Activated CD4-positive, alpha-beta T cell treated with anti-CD3 and anti-CD28 coated beads, Interleukin-2, amount 10 ng/mL, durations not matched to agents 7 days and 5 days (primary cell): ENCODE results near the gene OR4D10. TPM values are rescaled to one million over a fixed set of nuclear protein-coding genes. Genes with fewer than 3 reads are reported as not detected.
"Not testable (repeated sequence)": the region's sequence is repeated elsewhere in the genome, so short reads cannot be mapped to it uniquely, and the experiment has no call there.

Source experiments
- CTCF ChIA-PET: fragments of 350-600 bp; sonication (Branson Sonifier 250); formaldehyde crosslinking; loops from one replicate; lab custom pipeline; 2021; ENCODE audit warnings: antibody characterized with exemption; lab: Charles Lee
- POLR2A ChIA-PET: fragments of 350-600 bp; sonication (Branson Sonifier 250); formaldehyde crosslinking; loops from one replicate; lab custom pipeline; 2021; ENCODE audit warnings: antibody characterized with exemption; lab: Charles Lee
- DNase-seq: peaks from one replicate; pipeline ENCODE4 v3.0.0-alpha.2; 2020
- H3K27ac Mint-ChIP-seq: one replicate; pipeline ENCODE4 v1.8.0; 2021; ENCODE audit warnings: mild to moderate bottlenecking, moderate library complexity, mixed read lengths
- H3K27me3 Mint-ChIP-seq: one replicate; pipeline ENCODE4 v1.8.0; 2021; ENCODE audit warnings: mixed read lengths
- H3K36me3 Mint-ChIP-seq: one replicate; pipeline ENCODE4 v1.8.0; 2021; ENCODE audit warnings: low read depth, mixed read lengths
- H3K4me1 Mint-ChIP-seq: one replicate; pipeline ENCODE4 v1.8.0; 2021; ENCODE audit warnings: mixed read lengths
- H3K4me3 Mint-ChIP-seq: one replicate; pipeline ENCODE4 v1.8.0; 2021; ENCODE audit warnings: mild to moderate bottlenecking, moderate library complexity, mixed read lengths
- H3K9me3 Mint-ChIP-seq: one replicate; pipeline ENCODE4 v1.8.0; 2021; ENCODE audit warnings: mixed read lengths
- total RNA-seq, 2 experiments: library from RNA; stranded (reverse); gene quantifications; one replicate each; pipeline ENCODE4 v1.2.3, GENCODE V29; 2021

Gene OR4D10
- total RNA-seq, 2 experiments from 2014 or later, result not detected

DNA sequence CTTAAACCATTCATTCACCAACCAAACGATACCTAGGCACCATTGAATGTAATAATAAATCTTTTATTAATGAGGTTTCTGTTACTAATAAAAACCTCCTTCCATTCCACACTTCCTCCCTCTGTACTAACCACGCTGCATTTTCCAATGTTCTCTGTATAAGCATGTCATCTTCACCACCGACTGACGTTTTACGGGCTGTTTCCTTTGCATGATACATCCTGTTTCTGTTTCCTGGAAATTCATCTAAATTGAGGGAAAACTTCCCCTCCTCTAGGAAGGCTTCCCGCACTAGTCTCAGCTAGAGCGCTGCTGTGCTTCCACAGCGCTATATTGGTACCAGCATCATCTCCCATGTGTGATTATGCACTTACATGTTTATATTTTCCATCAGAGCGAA lies 2.1 kb downstream of the OR4D10 start:
- ChIA-PET POLR2A (no interaction called here), CTCF (no interaction called here)
- Mint-ChIP-seq H3K9me3 (no peaks in the 10 kb centered on the region), H3K36me3 (no peaks in the 10 kb centered on the region), H3K27me3 (peaks cover 25% of the 10 kb centered on the region), H3K4me3 (no peak overlapping the region), H3K4me1 (no peaks in the 10 kb centered on the region), H3K27ac (no peak overlapping the region)
- no peak for DNase-seq

DNA sequence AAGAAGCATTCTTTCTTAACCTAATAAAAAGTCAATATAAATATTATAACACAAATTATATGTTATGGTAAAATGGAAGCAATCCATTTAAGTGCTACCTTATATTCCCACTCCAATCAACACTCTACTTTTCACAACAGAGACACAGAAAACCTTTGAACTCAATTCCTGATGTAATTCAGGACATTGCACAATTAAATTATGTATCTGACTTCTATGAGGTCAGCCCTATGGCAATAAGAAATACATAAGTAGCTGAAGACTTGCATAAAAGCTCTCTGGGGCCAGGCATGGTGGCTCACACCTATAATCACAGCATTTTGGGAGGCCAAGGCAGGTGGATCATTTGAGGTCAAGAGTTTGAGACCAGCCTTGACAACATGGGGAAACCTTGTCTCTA lies 6.8 kb downstream of the OR4D10 start:
- CTCF ChIA-PET, result no interaction called here
- Mint-ChIP-seq H3K4me3 (no peak overlapping the region), H3K4me1 (no peaks in the 10 kb centered on the region), H3K36me3 (no peaks in the 10 kb centered on the region), H3K27me3 (peaks cover 14% of the 10 kb centered on the region), H3K27ac (no peak overlapping the region), H3K9me3 (no peaks in the 10 kb centered on the region)
- POLR2A ChIA-PET, result no interaction called here
- no peak for DNase-seq

DNA sequence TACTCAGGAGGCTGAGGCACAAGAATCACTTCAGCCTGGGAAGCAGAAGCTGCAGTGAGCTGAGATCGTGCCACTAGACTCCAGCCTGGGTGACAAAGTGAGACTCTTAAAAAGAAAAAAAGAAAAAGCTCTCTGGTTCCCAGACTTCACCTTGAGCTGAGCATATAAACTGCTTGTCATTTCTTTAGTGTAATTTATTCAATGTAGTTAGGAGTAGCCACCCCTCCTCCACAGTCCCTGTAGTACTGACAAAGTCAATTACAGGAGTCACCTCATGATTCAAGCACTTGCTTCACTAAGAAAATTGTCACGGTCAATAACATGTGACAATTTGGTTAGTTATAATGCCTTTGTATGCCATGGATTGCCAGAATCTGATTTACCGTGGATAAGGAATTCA lies 7.2 kb downstream of the OR4D10 start:
- no peak for DNase-seq
- Mint-ChIP-seq H3K27me3 (peaks cover 12% of the 10 kb centered on the region), H3K9me3 (no peaks in the 10 kb centered on the region), H3K27ac (no peak overlapping the region), H3K36me3 (no peaks in the 10 kb centered on the region), H3K4me1 (no peaks in the 10 kb centered on the region), H3K4me3 (no peak overlapping the region)
- ChIA-PET POLR2A (no interaction called here), CTCF (no interaction called here)

DNA sequence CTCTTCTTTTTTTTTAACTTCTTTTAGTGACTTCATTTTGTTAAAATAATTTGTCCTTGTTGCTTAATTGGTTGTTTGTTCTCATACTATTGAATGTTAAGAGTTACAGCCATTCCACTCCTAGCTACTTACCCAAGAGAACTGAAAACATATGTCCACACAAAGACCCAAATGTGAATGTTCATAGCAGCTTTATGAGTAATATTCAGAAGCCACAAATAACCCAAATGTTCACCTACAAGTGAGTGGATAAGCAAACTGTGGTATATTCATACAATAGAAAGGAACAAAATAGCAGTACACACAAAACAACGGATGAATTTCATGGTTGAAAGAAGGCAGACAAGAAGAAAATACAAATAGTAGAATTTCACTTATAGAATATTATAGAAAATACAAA lies 28.8 kb downstream of the OR4D10 start:
- H3K4me3 Mint-ChIP-seq, result no peak overlapping the region
- CTCF ChIA-PET, result no interaction called here

DNA sequence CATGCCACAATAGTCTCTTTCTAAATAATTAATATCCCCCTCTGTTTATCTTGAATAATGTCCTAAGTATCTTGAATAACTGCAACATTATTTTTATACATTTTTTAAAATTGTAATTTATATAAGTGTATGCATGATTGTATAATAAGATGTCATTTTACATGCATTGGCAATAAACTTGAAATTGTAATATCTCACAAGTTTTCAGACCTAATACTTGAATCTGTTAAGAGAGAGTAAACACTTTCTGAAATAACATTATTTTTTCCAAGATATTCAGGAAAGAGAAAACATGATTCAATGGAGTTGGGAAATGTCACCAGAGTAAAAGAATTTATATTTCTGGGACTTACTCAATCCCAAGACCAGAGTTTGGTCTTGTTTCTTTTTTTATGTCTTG lies 30.2 kb downstream of the OR4D10 start, which contains the start of gene OR4D11:
TSS of gene OR4D11 (plus strand) at position 301 of the 400 bp plus-strand sequence. CDS start at position 301, 0 bp downstream.
- Mint-ChIP-seq H3K4me1 (peaks cover 4% of the 10 kb centered on the region), H3K36me3 (peaks cover 3% of the 10 kb centered on the region), H3K27me3 (peaks cover 9% of the 10 kb centered on the region), H3K9me3 (peaks cover 9% of the 10 kb centered on the region), H3K27ac (no peak within 1 kb of the TSS), H3K4me3 (no peak within 1 kb of the TSS)
- POLR2A ChIA-PET, result no interaction called here
- CTCF ChIA-PET, result no interaction called here
- DNase-seq, result no peak

More for the DNA sequence above, 28.8 kb downstream of the OR4D10 start:
- no peak for DNase-seq
- peaks cover 3% of the 10 kb centered on the region for H3K36me3 Mint-ChIP-seq
- POLR2A ChIA-PET, result no interaction called here
- peaks cover 9% of the 10 kb centered on the region for H3K9me3 Mint-ChIP-seq
- H3K27ac Mint-ChIP-seq, result no peak overlapping the region
- H3K4me1 Mint-ChIP-seq, result peaks cover 4% of the 10 kb centered on the region
- H3K27me3 Mint-ChIP-seq, result peaks cover 15% of the 10 kb centered on the region

DNA sequence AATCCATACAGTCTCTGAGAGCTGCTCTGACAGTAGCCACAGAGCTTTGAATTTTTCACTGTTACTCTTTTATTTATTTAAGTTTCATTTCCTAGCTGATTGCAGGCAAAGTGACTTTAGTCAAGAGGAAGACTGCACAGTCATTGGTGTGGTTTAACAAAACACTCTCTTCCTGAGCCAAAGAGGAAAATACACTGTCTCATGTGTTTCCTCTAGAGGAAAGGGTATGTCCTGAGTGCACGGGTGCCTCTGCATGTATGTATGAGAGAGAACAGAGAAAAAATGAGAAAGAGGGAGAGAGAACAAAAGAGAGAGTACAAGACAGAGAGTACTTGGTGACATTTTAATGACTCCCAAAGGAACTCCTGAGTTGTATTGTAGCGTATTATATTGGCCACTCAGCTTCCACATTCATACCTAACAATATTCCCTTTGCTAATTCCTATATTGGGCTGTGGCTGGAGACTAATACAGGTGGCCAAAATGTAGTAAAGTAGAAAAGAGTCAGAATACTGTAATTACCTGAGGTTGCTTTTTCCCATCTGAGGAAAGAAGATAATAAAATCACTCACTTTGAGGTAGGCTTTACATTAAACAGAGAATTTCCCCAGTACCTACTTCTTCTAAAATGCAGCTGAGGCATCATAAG lies 38.0 kb downstream of the OR4D10 start, which contains the start of gene OR4D9:
TSS of gene OR4D9 (plus strand) at position 599 of the 649 bp plus-strand sequence. CDS start 3,374 bp downstream, outside the sequence.
- peak within 1 kb of the TSS; percentile 29 for H3K4me3 Mint-ChIP-seq

DNA sequence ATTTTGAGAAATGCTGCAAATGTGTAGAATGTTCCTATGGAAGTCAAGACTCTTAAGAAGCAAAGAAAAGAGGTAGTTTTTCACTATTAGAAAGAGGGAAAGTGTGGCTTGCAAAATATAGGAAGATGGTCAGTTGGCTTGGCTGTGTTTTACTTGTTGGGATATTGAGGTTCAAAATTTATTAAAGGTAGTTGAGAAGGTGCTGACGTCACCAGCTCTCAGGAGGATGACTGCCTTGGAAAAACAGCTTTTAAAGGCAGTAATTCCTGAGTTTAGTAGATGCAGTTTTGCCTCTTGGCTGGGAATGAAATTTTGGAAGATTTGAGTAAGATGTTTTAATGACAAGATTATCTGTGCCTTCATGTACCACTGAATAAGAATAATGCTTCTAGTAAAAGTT lies 38.6 kb downstream of the OR4D10 start:
- POLR2A ChIA-PET, result no interaction called here
- peaks cover 30% of the 10 kb centered on the region for H3K4me1 Mint-ChIP-seq
- no peak overlapping the region for H3K27ac Mint-ChIP-seq

More for the DNA sequence above, 38.0 kb downstream of the OR4D10 start, which contains the start of gene OR4D9:
- peaks cover 5% of the 10 kb centered on the region for H3K36me3 Mint-ChIP-seq
- H3K4me1 Mint-ChIP-seq, result peaks cover 30% of the 10 kb centered on the region
- CTCF ChIA-PET, result interaction anchor here (0.6 to 1.6 kb wide), 3 partner anchors 18 to 340 kb away, joined by 3 to 5 read pairs (median 4); no protein-coding TSS in a partner anchor
- no peaks in the 10 kb centered on the region for H3K27me3 Mint-ChIP-seq
- peak within 1 kb of the TSS; percentile 39 for H3K27ac Mint-ChIP-seq
- POLR2A ChIA-PET, result no interaction called here
- peak; percentile 37 for DNase-seq
- H3K9me3 Mint-ChIP-seq, result peaks cover 5% of the 10 kb centered on the region

DNA sequence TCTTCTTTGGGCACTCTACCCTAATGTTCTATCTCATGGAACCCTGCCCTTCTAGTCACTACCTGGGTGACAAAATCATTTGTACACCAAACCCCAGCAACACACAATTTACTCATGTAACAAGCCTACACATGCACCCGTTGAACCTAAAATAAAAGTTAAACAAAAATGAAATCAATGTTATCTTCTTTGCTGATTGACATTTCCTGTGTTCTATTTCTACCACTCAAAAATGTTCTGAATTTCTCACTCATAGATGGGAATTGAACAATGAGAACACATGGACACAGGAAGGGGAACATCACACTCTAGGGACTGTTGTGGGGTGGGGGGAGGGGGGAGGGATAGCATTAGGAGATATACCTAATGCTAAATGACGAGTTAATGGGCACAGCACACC lies 47.0 kb downstream of the OR4D10 start:
- DNase-seq, H3K36me3 Mint-ChIP-seq, POLR2A ChIA-PET, H3K27ac Mint-ChIP-seq, CTCF ChIA-PET, H3K4me1 Mint-ChIP-seq, H3K4me3 Mint-ChIP-seq, H3K9me3 Mint-ChIP-seq: not testable (repeated sequence)
- peaks cover 18% of the 10 kb centered on the region for H3K27me3 Mint-ChIP-seq

More for the DNA sequence above, 38.6 kb downstream of the OR4D10 start:
- no peak overlapping the region for H3K4me3 Mint-ChIP-seq
- H3K9me3 Mint-ChIP-seq, result peaks cover 5% of the 10 kb centered on the region
- CTCF ChIA-PET, result interaction anchor here (0.6 to 1.3 kb wide), 3 partner anchors 17 to 30 kb away, joined by 3 to 4 read pairs (median 4); no protein-coding TSS in a partner anchor
- H3K36me3 Mint-ChIP-seq, result peaks cover 5% of the 10 kb centered on the region
- no peak for DNase-seq
- no peaks in the 10 kb centered on the region for H3K27me3 Mint-ChIP-seq

DNA sequence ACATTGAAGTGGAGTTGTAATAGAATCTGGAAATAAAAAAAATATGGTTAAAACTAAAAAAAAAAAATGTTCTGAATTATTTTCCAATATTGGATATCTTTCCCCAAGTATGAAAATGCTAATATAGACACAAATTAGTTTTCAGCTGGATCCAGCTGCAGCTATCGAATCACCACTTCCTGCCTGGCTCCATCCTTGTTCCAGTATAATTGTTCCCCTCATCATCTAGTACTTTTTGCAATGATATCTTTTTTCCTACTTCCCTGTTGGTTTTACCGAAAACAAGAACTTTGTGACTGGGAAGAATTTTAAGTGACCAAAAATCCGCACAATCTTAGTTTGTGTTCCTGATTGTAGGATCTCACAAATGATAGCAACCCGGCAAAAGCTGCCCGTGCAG lies 47.6 kb downstream of the OR4D10 start:
- POLR2A ChIA-PET, result no interaction called here
- H3K4me1 Mint-ChIP-seq, result peaks cover 2% of the 10 kb centered on the region
- H3K27ac Mint-ChIP-seq, result no peak overlapping the region
- CTCF ChIA-PET, result interaction anchor here (1.3 to 2.1 kb wide), 2 partner anchors 13 to 16 kb away, joined by 3 to 7 read pairs; no protein-coding TSS in a partner anchor
- no peaks in the 10 kb centered on the region for H3K36me3 Mint-ChIP-seq
- no peak overlapping the region for H3K4me3 Mint-ChIP-seq
- no peak for DNase-seq
- H3K9me3 Mint-ChIP-seq, result no peaks in the 10 kb centered on the region
- H3K27me3 Mint-ChIP-seq, result peaks cover 20% of the 10 kb centered on the region

DNA sequence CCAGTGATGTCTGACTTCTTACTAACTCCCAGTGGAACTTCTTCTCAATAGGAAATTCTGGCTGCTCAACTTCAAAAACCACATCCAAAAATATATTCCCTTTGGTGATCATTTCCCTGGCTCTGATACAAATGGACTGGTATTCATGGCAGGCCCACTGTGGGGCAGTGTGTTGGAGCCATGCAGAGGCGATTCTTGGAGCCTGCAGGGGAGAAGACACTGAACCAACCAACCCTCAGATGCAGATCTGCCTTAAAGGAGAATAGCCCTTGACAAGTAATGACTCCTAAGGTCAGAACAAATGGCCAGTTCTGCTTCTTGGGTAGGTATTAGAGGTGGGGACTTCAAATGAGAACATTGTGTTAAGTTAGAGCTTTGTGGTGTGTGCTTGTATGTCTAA lies 50.4 kb downstream of the OR4D10 start:
- peaks cover 21% of the 10 kb centered on the region for H3K27me3 Mint-ChIP-seq
- H3K36me3 Mint-ChIP-seq, result no peaks in the 10 kb centered on the region
- ChIA-PET POLR2A (no interaction called here), CTCF (no interaction called here)
- DNase-seq, result no peak
- no peak overlapping the region for H3K4me3 Mint-ChIP-seq
- peaks cover 2% of the 10 kb centered on the region for H3K4me1 Mint-ChIP-seq
- no peak overlapping the region for H3K27ac Mint-ChIP-seq
- H3K9me3 Mint-ChIP-seq, result no peaks in the 10 kb centered on the region

DNA sequence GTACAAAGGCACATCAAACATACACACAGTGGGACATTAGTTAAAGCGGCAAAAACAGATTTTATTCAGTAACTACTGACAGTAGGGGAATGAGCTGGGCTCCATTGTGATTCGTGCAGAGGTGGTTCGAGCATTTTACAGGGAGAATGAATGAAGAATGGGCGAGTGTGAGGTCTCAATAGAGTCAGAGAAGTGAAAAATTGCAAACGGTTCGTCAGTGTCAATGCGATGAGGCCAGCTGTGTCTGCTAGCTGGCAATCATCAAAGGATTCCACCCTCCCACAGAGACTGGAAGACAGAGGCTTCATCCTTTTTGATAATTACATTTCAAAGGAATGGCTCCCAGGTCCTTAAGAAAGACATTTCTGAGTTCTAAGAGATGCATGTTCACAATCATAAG lies 55.6 kb downstream of the OR4D10 start:
- H3K9me3 Mint-ChIP-seq, result no peaks in the 10 kb centered on the region
- H3K4me3 Mint-ChIP-seq, result no peak overlapping the region
- CTCF ChIA-PET, result interaction anchor here (1.0 to 1.5 kb wide), 2 partner anchors 16 to 18 kb away, joined by 3 to 4 read pairs; partner anchors contain the start of gene OR4D9

More for the DNA sequence above, 55.6 kb downstream of the OR4D10 start:
- no peaks in the 10 kb centered on the region for H3K4me1 Mint-ChIP-seq
- no peaks in the 10 kb centered on the region for H3K36me3 Mint-ChIP-seq
- no peak for DNase-seq
- H3K27ac Mint-ChIP-seq, result no peak overlapping the region
- POLR2A ChIA-PET, result no interaction called here
- peaks cover 13% of the 10 kb centered on the region for H3K27me3 Mint-ChIP-seq
